ENCODE measurements around the gene RAMP3.

Gene RAMP3

GRCh38 chr7:45130910-45131309 is 26.7 kb upstream of the RAMP3 start:
- 97% methylated on average over 7 of the region's 9 CpGs for WGBS (ENCODE audit: insufficient coverage)
- ChIA-PET CTCF (interaction anchor here (7.7 to 8.3 kb wide), 2 partner anchors 17 to 158 kb away, joined by 85 to 142 read pairs; partner anchors contain the start of gene TBRG4), POLR2A (no interaction called here)

GRCh38 chr7:45131891-45132290 is 25.7 kb upstream of the RAMP3 start:
- Histone ChIP-seq H3K27me3 (replicated peaks in 2 of 5; ENCODE audit: control insufficient read depth in 4 of 5, insufficient read depth in 5 of 5, low read length in 4 of 5) (no peaks in the 10 kb centered on the region), H3K27ac (ENCODE audit: insufficient read depth in 1 of 2, low read depth in 1 of 2, low read length in 2 of 2, poor library complexity in 1 of 2, severe bottlenecking in 2 of 2) (no peak overlapping the region), H3K4me1 (ENCODE audit: control extremely low read depth in 1 of 4, control insufficient read depth in 4 of 4, insufficient read depth in 4 of 4, low read length in 3 of 4) (peaks cover 0 to 5% (median 2%) of the 10 kb centered on the region in 4 experiments), H3K9me3 (ENCODE audit: control extremely low read depth in 1 of 5, control insufficient read depth in 4 of 5, insufficient read depth in 2 of 5, low read depth in 1 of 5, low read length in 4 of 5) (no peaks in the 10 kb centered on the region), H3K4me3 (ENCODE audit: control insufficient read depth in 1 of 7, extremely low read depth in 1 of 7, insufficient read depth in 4 of 7, low read depth in 2 of 7, low read length in 6 of 7) (no peak overlapping the region), H3K36me3 (ENCODE audit: control insufficient read depth in 4 of 4, insufficient read depth in 4 of 4, low read length in 3 of 4) (no peaks in the 10 kb centered on the region)
- WGBS (ENCODE audit: insufficient coverage), result 100% methylated on average over 4 of the region's 4 CpGs
- CTCF ChIA-PET, result interaction anchor here (7.7 to 8.3 kb wide), 2 partner anchors 18 to 159 kb away, joined by 85 to 142 read pairs; partner anchors contain the start of gene TBRG4
- POLR2A ChIA-PET, result no interaction called here
- no peak for DNase-seq

More at GRCh38 chr7:45130910-45131309, 26.7 kb upstream of the RAMP3 start:
- H3K27me3 ChIP-seq (replicated peaks in 2 of 5; ENCODE audit: control insufficient read depth in 4 of 5, insufficient read depth in 5 of 5, low read length in 4 of 5), result no peaks in the 10 kb centered on the region
- DNase-seq, result no peak
- no peak overlapping the region for H3K4me3 ChIP-seq (ENCODE audit: control insufficient read depth in 1 of 7, extremely low read depth in 1 of 7, insufficient read depth in 4 of 7, low read depth in 2 of 7, low read length in 6 of 7)
- H3K4me1 ChIP-seq (ENCODE audit: control extremely low read depth in 1 of 4, control insufficient read depth in 4 of 4, insufficient read depth in 4 of 4, low read length in 3 of 4), result peaks cover 0 to 7% (median under 1%) of the 10 kb centered on the region in 4 experiments
- H3K27ac ChIP-seq (ENCODE audit: insufficient read depth in 1 of 2, low read depth in 1 of 2, low read length in 2 of 2, poor library complexity in 1 of 2, severe bottlenecking in 2 of 2), result no peak overlapping the region
- H3K9me3 ChIP-seq (ENCODE audit: control extremely low read depth in 1 of 5, control insufficient read depth in 4 of 5, insufficient read depth in 2 of 5, low read depth in 1 of 5, low read length in 4 of 5), result no peaks in the 10 kb centered on the region
- H3K36me3 ChIP-seq (ENCODE audit: control insufficient read depth in 4 of 4, insufficient read depth in 4 of 4, low read length in 3 of 4), result no peaks in the 10 kb centered on the region

- H3K4me1 ChIP-seq (ENCODE audit: control extremely low read depth in 1 of 4, control insufficient read depth in 4 of 4, insufficient read depth in 4 of 4, low read length in 3 of 4), result peaks cover 0 to 5% (median 2%) of the 10 kb centered on the region in 4 experiments
- no peak overlapping the region for H3K27ac ChIP-seq (ENCODE audit: insufficient read depth in 1 of 2, low read depth in 1 of 2, low read length in 2 of 2, poor library complexity in 1 of 2, severe bottlenecking in 2 of 2)
- no peak for DNase-seq
- ChIA-PET CTCF (interaction anchor here (1.0 to 8.3 kb wide), 3 partner anchors 19 to 160 kb away, joined by 3 to 142 read pairs (median 85); partner anchors contain the start of gene TBRG4), POLR2A (interaction anchor here (0.6 kb wide), 1 partner anchor 15 kb away, joined by 5 read pairs; no protein-coding TSS in a partner anchor)
- H3K9me3 ChIP-seq (ENCODE audit: control extremely low read depth in 1 of 5, control insufficient read depth in 4 of 5, insufficient read depth in 2 of 5, low read depth in 1 of 5, low read length in 4 of 5), result no peaks in the 10 kb centered on the region
- H3K4me3 ChIP-seq (ENCODE audit: control insufficient read depth in 1 of 7, extremely low read depth in 1 of 7, insufficient read depth in 4 of 7, low read depth in 2 of 7, low read length in 6 of 7), result no peak overlapping the region
- H3K36me3 ChIP-seq (ENCODE audit: control insufficient read depth in 4 of 4, insufficient read depth in 4 of 4, low read length in 3 of 4), result no peaks in the 10 kb centered on the region
- H3K27me3 ChIP-seq (replicated peaks in 2 of 5; ENCODE audit: control insufficient read depth in 4 of 5, insufficient read depth in 5 of 5, low read length in 4 of 5), result no peaks in the 10 kb centered on the region
- 100% methylated on average over 6 of the region's 8 CpGs for WGBS (ENCODE audit: insufficient coverage)
These were observed 24.8 kb upstream of the RAMP3 start for GRCh38 chr7:45132708-45133320.

- Histone ChIP-seq H3K27me3 (replicated peaks in 2 of 5; ENCODE audit: control insufficient read depth in 4 of 5, insufficient read depth in 5 of 5, low read length in 4 of 5) (no peaks in the 10 kb centered on the region), H3K27ac (ENCODE audit: insufficient read depth in 1 of 2, low read depth in 1 of 2, low read length in 2 of 2, poor library complexity in 1 of 2, severe bottlenecking in 2 of 2) (no peak overlapping the region), H3K36me3 (ENCODE audit: control insufficient read depth in 4 of 4, insufficient read depth in 4 of 4, low read length in 3 of 4) (no peaks in the 10 kb centered on the region), H3K9me3 (ENCODE audit: control extremely low read depth in 1 of 5, control insufficient read depth in 4 of 5, insufficient read depth in 2 of 5, low read depth in 1 of 5, low read length in 4 of 5) (no peaks in the 10 kb centered on the region), H3K4me3 (ENCODE audit: control insufficient read depth in 1 of 7, extremely low read depth in 1 of 7, insufficient read depth in 4 of 7, low read depth in 2 of 7, low read length in 6 of 7) (no peak overlapping the region), H3K4me1 (ENCODE audit: control extremely low read depth in 1 of 4, control insufficient read depth in 4 of 4, insufficient read depth in 4 of 4, low read length in 3 of 4) (peaks cover 0 to 5% (median 2%) of the 10 kb centered on the region in 4 experiments)
- DNase-seq, result no peak
- ChIA-PET POLR2A (no interaction called here), CTCF (interaction anchor here (1.0 to 8.3 kb wide), 5 partner anchors 8 to 161 kb away, joined by 3 to 142 read pairs (median 37); partner anchors contain the start of gene TBRG4)
- WGBS (ENCODE audit: insufficient coverage), result 99% methylated on average over 4 of the region's 4 CpGs
These were observed 24.2 kb upstream of the RAMP3 start for GRCh38 chr7:45133352-45133751.

GRCh38 chr7:45133877-45134276 is 23.7 kb upstream of the RAMP3 start:
- Histone ChIP-seq H3K27ac (ENCODE audit: insufficient read depth in 1 of 2, low read depth in 1 of 2, low read length in 2 of 2, poor library complexity in 1 of 2, severe bottlenecking in 2 of 2) (no peak overlapping the region), H3K9me3 (ENCODE audit: control extremely low read depth in 1 of 5, control insufficient read depth in 4 of 5, insufficient read depth in 2 of 5, low read depth in 1 of 5, low read length in 4 of 5) (no peaks in the 10 kb centered on the region), H3K36me3 (ENCODE audit: control insufficient read depth in 4 of 4, insufficient read depth in 4 of 4, low read length in 3 of 4) (no peaks in the 10 kb centered on the region), H3K27me3 (replicated peaks in 2 of 5; ENCODE audit: control insufficient read depth in 4 of 5, insufficient read depth in 5 of 5, low read length in 4 of 5) (no peaks in the 10 kb centered on the region), H3K4me3 (ENCODE audit: control insufficient read depth in 1 of 7, extremely low read depth in 1 of 7, insufficient read depth in 4 of 7, low read depth in 2 of 7, low read length in 6 of 7) (no peak overlapping the region), H3K4me1 (ENCODE audit: control extremely low read depth in 1 of 4, control insufficient read depth in 4 of 4, insufficient read depth in 4 of 4, low read length in 3 of 4) (peaks cover 0 to 8% (median 2%) of the 10 kb centered on the region in 4 experiments)
- POLR2A ChIA-PET, result no interaction called here
- 97% methylated on average over 7 of the region's 7 CpGs for WGBS (ENCODE audit: insufficient coverage)
- CTCF ChIA-PET, result interaction anchor here (1.0 to 8.3 kb wide), 5 partner anchors 8 to 161 kb away, joined by 3 to 142 read pairs (median 37); partner anchors contain the start of gene TBRG4
- no peak for DNase-seq

- CTCF ChIA-PET, result interaction anchor here (0.7 to 8.3 kb wide), 30 partner anchors 9 to 571 kb away, joined by 3 to 142 read pairs (median 4); partner anchors contain the start of genes DDX56 and TBRG4
- Histone ChIP-seq H3K9me3 (ENCODE audit: control extremely low read depth in 1 of 5, control insufficient read depth in 4 of 5, insufficient read depth in 2 of 5, low read depth in 1 of 5, low read length in 4 of 5) (peaks cover 0 to 2% (median 0%) of the 10 kb centered on the region in 5 experiments), H3K27me3 (replicated peaks in 2 of 5; ENCODE audit: control insufficient read depth in 4 of 5, insufficient read depth in 5 of 5, low read length in 4 of 5) (no peaks in the 10 kb centered on the region), H3K27ac (ENCODE audit: insufficient read depth in 1 of 2, low read depth in 1 of 2, low read length in 2 of 2, poor library complexity in 1 of 2, severe bottlenecking in 2 of 2) (no peak overlapping the region), H3K36me3 (ENCODE audit: control insufficient read depth in 4 of 4, insufficient read depth in 4 of 4, low read length in 3 of 4) (no peaks in the 10 kb centered on the region), H3K4me3 (ENCODE audit: control insufficient read depth in 1 of 7, extremely low read depth in 1 of 7, insufficient read depth in 4 of 7, low read depth in 2 of 7, low read length in 6 of 7) (no peak overlapping the region), H3K4me1 (ENCODE audit: control extremely low read depth in 1 of 4, control insufficient read depth in 4 of 4, insufficient read depth in 4 of 4, low read length in 3 of 4) (peaks cover 0 to 19% (median 2%) of the 10 kb centered on the region in 4 experiments)
- peak; percentile 80 to 91 (median 85) for DNase-seq
- POLR2A ChIA-PET, result interaction anchor here (0.6 to 1.9 kb wide), 5 partner anchors 13 to 311 kb away, joined by 3 to 9 read pairs (median 5); partner anchors contain the start of gene TBRG4
- WGBS (ENCODE audit: insufficient coverage), result 7% methylated on average over 5 of the region's 9 CpGs
These were observed 21.2 kb upstream of the RAMP3 start for GRCh38 chr7:45136106-45137060.
